Right lobe of liver (tissue), 4 donors: ENCODE measurements around the gene INO80B.

ENCODE experiments used
- CTCF ChIP-seq, 4 donors: fragments of 200-600 bp in 3 of 4; fragments of 450-650 bp in 1 of 4; IDR thresholded peaks; one replicate each; pipeline versions ENCODE4 v1.5.1 to v1.8.0; 2016 to 2022; ENCODE audit warnings: antibody characterized with exemption in 4 of 4, mild to moderate bottlenecking in 2 of 4
- POLR2A ChIP-seq: fragments of 450-650 bp; IDR thresholded peaks from one replicate; pipeline ENCODE4 v1.6.1; 2017; ENCODE audit warnings: antibody characterized with exemption, mild to moderate bottlenecking
- donor health status: DM: no; HTN: no; CAD: no.
- donor health status: DM: no; HTN: no; CAD: no.
- donor health status: DM: no; HTN: yes; CAD: no.

- TF ChIP-seq CTCF (IDR thresholded peaks at IDR 0.05) (no peak), POLR2A (no peak)
These were observed 2.3 kb downstream of the INO80B start for GRCh38 chr2:74457129-74457548.
